Frontal cortex (tissue), 4 donors: Measurements from ENCODE around the gene CUX1. TPM values are rescaled to one million over a fixed set of nuclear protein-coding genes. Genes with fewer than 3 reads are reported as not detected.
A peak's percentile ranks its signal among the peaks of the same experiment; 100 is the strongest.
"Not testable (repeated sequence)": the region's sequence is repeated elsewhere in the genome, so short reads cannot be mapped to it uniquely, and the experiment has no call there.

Source experiments
- DNase-seq, 2 donors: peaks; one replicate each; pipeline ENCODE4 v3.0.0; 2012; ENCODE audit warnings: low spot score in 2 of 2
- FAIRE-seq: peaks from 2 replicates; lab custom pipeline; 2012; peaks lifted over from hg19 to GRCh38; lab: Jason Lieb, UNC
- total RNA-seq: library from RNA; depleted of rRNA; stranded (reverse); fragments of >200 nt; gene quantifications from one replicate; pipeline ENCODE4 v1.2.3, GENCODE V29; 2014
- donor health status: control.
- donor health status: control.
- donor health status: control.

CUX1 gene
- total RNA-seq, 1 donor from 2014 or later: 23.6 TPM

DNA sequence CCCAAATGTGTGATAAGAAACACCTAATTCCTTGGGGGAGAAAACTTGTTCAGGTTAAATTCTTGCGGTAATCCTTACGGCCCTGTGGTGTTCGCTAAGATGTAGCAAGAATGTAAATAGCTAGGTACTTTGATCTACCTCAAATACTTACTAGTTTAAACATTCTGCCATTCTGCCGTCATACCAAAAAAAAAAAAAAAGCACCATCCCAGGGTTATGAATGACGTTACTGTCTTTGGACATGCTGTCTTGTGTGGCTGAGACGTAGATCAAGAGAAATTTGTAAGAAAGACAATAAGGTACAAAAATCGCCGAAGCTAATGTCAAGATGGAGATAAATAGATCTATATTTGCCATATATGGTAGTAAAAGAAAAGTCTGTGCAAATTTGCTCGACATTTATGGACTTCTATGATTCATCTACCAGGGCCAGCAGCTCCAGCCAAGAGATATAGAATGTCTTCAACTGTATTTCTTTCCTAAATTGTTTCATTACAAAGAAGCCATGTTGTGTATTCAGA, 195.6 kb downstream of the CUX1 start:
- DNase-seq: no peak
- FAIRE-seq: no peak

GRCh38 chr7:102018876-102019275, 201.4 kb downstream of the CUX1 start:
- no peak for FAIRE-seq
- no peak for DNase-seq

- FAIRE-seq: no peak
- DNase-seq: no peak
Measured at GRCh38 chr7:102019461-102019860, 202.0 kb downstream of the CUX1 start.

- FAIRE-seq (no peak), DNase-seq (no peak)
Measured at GRCh38 chr7:102021841-102022618, 204.6 kb downstream of the CUX1 start.

DNA sequence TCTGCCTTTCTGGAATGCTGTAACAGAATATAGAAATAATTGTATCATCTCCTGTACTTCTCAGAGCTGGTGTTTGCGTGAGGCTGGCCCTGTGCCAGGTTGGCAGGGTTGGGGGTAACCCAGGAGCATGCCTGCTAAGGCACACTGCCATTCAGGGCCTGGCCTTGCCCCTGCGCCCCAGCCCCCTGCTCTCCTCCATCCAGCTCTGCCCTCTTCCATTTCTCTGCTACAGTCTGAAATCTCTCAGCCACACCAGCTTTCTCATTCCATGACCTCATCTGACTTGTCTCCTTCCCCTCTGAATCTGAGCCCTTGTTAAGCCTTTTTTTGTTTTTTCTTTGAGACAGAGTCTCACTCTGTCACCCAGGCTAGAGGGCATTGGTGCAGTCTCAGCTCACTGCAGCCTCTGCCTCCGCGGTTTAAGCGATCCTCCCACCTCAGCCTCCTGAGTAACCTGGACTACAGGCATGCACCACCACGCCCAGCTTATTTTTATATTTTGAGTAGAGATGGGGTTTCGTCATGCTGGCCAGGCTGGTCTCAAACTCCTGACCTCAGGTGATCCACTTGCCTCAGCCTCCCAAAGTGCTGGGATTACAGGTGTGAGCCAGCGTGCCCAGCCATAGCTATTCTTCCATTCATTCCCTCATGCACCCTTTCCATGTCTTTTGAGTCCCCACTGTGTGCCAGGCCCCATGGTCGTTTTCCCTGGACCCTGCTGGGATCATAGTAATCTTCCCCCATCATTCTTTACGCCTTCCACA, 206.8 kb downstream of the CUX1 start:
- FAIRE-seq: no peak
- no peak for DNase-seq

DNA sequence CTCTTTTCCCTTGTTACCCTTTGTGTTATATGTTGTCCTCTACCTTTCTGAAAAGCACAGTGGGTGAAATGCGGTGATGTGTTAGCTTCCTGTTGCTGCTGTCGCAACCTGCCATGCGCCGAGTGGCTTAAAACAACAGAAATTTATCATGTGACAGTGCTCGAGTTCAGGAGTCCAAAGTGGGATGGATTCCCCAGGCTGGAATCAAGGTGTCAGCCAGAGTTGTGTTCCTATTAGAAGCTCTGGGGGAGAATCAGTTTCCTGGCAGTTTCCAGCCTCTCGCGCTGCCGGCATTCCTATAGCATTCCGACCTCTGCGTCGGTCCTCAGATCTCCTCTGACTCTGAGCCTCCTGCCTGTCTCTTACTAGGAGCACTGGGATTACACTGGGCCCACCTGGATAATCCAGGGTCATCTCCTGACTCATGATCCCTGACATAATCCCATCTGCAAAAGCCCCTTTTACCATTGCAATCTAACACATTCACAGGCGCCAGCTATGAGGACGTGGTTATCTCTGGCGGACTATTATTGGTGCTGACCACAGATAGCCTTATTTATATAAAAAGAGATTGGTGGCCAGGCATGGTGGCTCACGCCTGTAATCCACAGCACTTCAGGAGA, 207.5 kb downstream of the CUX1 start:
- no peak for FAIRE-seq
- no peak for DNase-seq

DNA sequence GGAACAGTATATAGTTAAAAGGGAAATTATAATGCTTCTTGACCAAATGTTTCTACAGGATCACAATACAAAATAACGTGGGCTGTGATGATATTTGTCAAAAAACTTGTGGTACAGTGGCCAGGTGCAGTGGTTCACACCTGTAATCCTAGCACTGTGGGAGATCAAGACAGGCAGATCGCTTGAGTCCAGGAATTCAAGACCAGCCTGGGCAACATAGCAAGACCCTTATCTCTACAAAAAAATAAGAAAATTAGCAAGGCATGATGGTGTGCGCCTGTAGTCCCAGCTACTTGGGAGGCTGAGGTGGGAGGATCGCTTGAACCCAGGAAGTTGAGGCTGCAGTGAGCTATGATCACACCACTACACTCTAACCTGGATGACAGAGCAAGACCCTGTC, 208.4 kb downstream of the CUX1 start:
- not testable (repeated sequence) for DNase-seq, FAIRE-seq

DNA sequence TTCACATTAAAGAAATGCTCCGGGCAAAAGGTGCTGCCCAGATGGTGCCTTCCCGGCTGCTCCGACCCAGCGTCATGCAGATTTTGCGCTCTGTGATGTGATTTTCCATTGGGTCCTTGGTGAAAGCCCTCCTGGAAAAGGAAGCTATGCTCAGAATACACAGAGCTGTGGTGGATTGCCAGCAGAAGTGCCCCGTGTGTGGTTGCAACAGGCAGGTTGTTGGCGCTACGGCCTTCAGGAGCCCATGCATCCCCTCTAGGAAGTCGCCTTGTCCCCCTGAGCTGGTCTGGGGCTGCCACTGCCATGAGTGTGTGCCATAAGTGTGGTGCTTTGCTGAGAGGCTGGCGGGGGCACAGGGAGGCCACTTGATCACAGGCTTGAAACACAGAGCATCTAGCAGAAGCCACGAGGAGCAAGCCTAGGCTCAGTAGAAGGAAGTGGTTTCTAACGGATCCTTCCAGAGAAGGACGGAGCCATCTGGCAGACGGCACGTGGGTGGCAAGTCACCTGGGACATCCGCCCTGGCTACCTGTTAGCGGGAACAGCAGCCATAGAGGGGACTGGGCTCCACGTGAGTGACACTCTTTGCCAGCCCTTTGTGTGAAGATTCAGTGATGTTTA, 210.9 kb downstream of the CUX1 start:
- FAIRE-seq: no peak
- no peak for DNase-seq

GRCh38 chr7:102029616-102030015, 212.2 kb downstream of the CUX1 start:
- DNase-seq (no peak), FAIRE-seq (no peak)

GRCh38 chr7:102030696-102031095, 213.3 kb downstream of the CUX1 start:
- no peak for FAIRE-seq
- DNase-seq: no peak

- DNase-seq (no peak), FAIRE-seq (no peak)
Measured at GRCh38 chr7:102036958-102037357, 219.5 kb downstream of the CUX1 start.

GRCh38 chr7:102039706-102040105, 222.3 kb downstream of the CUX1 start:
- DNase-seq (no peak), FAIRE-seq (no peak)

GRCh38 chr7:102040569-102040968, 223.1 kb downstream of the CUX1 start:
- DNase-seq (no peak), FAIRE-seq (no peak)

GRCh38 chr7:102042016-102042656, 224.7 kb downstream of the CUX1 start:
- FAIRE-seq (no peak), DNase-seq (no peak)

DNA sequence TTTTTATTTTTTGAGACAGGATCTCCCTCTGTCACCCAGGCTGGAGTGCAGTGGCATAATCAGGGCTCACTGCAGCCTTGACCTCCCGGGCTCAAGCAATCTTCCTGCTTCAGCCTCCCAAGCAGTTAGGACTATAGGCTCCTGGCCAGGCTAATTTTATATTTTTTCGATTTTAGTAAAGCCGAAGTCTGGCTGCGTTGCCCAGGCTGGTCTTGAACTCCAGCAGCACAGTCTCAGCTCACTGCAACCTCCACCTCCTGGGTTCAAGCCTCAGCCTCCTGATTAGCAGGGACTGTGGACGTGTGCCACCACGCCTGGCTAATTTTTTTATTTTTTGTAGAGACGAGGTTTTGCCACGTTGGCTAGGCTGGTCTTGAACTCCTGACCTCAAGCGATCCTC, 225.4 kb downstream of the CUX1 start:
- DNase-seq, FAIRE-seq: not testable (repeated sequence)

- FAIRE-seq: no peak
- no peak for DNase-seq
Measured at GRCh38 chr7:102044641-102044983, 227.2 kb downstream of the CUX1 start.

DNA sequence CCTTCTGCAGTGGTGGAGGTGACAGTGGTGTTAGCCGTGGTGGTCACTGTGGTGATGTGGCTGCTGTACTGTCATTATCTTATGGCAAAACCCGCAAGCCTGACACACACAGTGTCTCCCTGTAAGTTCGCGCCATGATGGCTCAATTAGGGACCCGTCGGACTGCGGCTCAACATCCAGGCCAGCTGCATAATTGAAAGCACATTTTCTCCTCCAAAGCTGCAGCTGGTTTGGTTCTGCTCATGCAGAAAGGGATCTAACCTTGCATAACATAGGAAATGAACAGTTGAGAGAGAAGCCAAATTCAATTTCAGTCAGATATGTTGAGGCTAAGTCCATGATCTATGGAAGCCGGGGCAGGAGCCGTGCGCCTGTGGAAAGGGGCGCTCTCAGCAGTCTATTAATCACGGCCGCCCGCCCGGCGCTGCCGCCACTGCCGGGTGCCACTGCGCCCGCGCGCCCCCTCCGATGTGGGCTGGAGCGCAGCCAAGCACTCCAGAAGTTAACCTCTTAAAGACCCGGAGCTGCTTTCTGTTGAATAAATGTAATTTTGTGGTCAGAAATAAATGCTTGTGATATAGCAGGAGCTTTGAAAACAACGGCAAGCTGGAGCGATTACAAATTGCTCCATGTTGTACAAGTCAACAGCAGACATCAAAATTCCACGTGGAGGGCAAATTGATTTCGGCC, 227.7 kb downstream of the CUX1 start:
- DNase-seq (peak in 1 of 2 donors; percentile 61), FAIRE-seq (no peak)

DNA sequence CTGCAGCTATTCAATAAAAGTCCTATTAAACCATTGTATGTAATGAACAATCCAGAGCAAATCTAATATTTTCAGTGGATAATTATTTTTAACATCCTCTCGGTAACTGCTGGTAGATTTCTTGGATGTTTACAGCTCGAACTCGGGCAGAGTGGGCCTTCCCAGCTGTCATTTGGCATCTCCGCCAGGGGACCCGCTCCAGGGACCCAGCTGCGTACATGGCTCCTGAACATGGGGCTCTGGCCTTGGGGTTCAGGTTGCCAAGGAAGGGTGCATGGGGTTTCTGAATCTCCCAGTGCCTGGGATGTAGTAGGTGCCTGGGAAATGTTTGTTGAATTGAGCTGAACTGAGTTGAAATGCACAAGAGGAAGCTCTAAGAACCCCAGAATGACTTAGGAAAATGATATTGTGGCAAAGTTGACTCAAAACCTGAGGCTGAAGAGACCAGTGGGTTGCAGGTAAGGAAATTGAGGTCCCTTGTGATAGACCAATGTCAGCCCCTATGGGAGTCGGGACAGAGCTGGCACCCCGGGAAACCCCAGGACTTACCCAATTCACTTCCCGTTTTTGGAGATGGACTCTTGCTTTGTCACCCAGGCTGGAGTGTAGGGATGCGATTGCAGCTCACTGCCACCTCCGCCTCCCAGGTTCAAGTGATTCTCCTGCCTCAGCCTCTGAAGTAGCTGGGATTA, 228.4 kb downstream of the CUX1 start:
- no peak for DNase-seq
- FAIRE-seq: no peak
